Cerebellar nuclear complex (tissue), 1 donor: ENCODE results near the gene STS.

Source experiments
- DNase-seq, 2 experiments: peaks; one replicate each; lab custom pipeline; 2025; lab: John Stamatoyannopoulos, UW

STS gene

GRCh38 chrX:7147413-7147977, at the start of gene STS:
Gene STS (plus strand): TSS chrX:7147712. CDS start chrX:7253200, 105,488 bp downstream.
- peak in 1 of 2 experiments; percentile 36 for DNase-seq

- DNase-seq = no peak
Observed at GRCh38 chrX:7100022-7100421, 47.5 kb upstream of the STS start.

- no peak for DNase-seq
Observed at GRCh38 chrX:7102119-7102518, 45.4 kb upstream of the STS start.

- no peak for DNase-seq
Observed at GRCh38 chrX:7106649-7107048, 40.9 kb upstream of the STS start.

- DNase-seq = no peak
Observed at GRCh38 chrX:7108030-7108429, 39.5 kb upstream of the STS start.

GRCh38 chrX:7109049-7109531, 38.4 kb upstream of the STS start:
- DNase-seq = no peak

GRCh38 chrX:7109838-7110793, 37.4 kb upstream of the STS start:
- no peak for DNase-seq

GRCh38 chrX:7110821-7111276, 36.7 kb upstream of the STS start:
- DNase-seq = no peak

GRCh38 chrX:7111518-7111917, 36.0 kb upstream of the STS start:
- no peak for DNase-seq

GRCh38 chrX:7112071-7112470, 35.4 kb upstream of the STS start:
- DNase-seq = no peak

- DNase-seq = no peak
Observed at GRCh38 chrX:7115557-7115956, 32.0 kb upstream of the STS start.

- no peak for DNase-seq
Observed at GRCh38 chrX:7116081-7116480, 31.4 kb upstream of the STS start.

GRCh38 chrX:7117587-7117986, 29.9 kb upstream of the STS start:
- DNase-seq = no peak

GRCh38 chrX:7119950-7120877, 27.3 kb upstream of the STS start:
- no peak for DNase-seq

- DNase-seq = no peak
Observed at GRCh38 chrX:7120878-7121219, 26.7 kb upstream of the STS start.

GRCh38 chrX:7127056-7127455, 20.5 kb upstream of the STS start:
- no peak for DNase-seq

GRCh38 chrX:7131621-7132020, 15.9 kb upstream of the STS start:
- no peak for DNase-seq

- DNase-seq = no peak
Observed at GRCh38 chrX:7132335-7133049, 15.0 kb upstream of the STS start.

- no peak for DNase-seq
Observed at GRCh38 chrX:7133050-7133440, 14.5 kb upstream of the STS start.

GRCh38 chrX:7134981-7135380, 12.5 kb upstream of the STS start:
- no peak for DNase-seq
